B cell (primary cell): Measurements from ENCODE around the gene LRRC3. TPM values are rescaled to one million over a fixed set of nuclear protein-coding genes. Genes with fewer than 3 reads are reported as not detected.
A peak's percentile ranks its signal among the peaks of the same experiment; 100 is the strongest.

Experiments used
- ATAC-seq: fragments of 200-7000 bp; cut with Tn5 transposase; one replicate; pipeline ENCODE4 v1.10.0; 2021; ENCODE audit warnings: low read depth, mild to moderate bottlenecking, moderate number of reproducible peaks, moderate library complexity
- CTCF ChIA-PET: fragments of 350-600 bp; sonication (Branson Sonifier 250); formaldehyde crosslinking; loops from one replicate; lab custom pipeline; 2021; ENCODE audit warnings: antibody characterized with exemption, inconsistent platforms; lab: Charles Lee
- POLR2A ChIA-PET: fragments of 350-600 bp; sonication (Branson Sonifier 250); formaldehyde crosslinking; loops from one replicate; lab custom pipeline; 2021; ENCODE audit warnings: antibody characterized with exemption; lab: Charles Lee
- DNase-seq: peaks from one replicate; pipeline ENCODE4 v3.0.0; 2013
- H2AFZ ChIP-seq: 2 replicates; pipeline ENCODE4 v1.6.1; 2012; ENCODE audit warnings: mild to moderate bottlenecking, low read depth, low read length; ENCODE audit not compliant: insufficient read depth, poor library complexity, severe bottlenecking
- H3K27ac ChIP-seq, 2 donors: 1 replicate in 1 of 2; 2 replicates in 1 of 2; pipeline ENCODE4 v1.5.1; 2012 to 2013; ENCODE audit warnings: low read length in 2 of 2, mild to moderate bottlenecking in 2 of 2, moderate library complexity in 1 of 2
- H3K27me3 ChIP-seq, 4 experiments: fragments of 200-600 bp in 1 of 4; sonication (generic) in 1 of 4; replicated peaks in 1 of 4; 1 replicate in 2 of 4; 2 replicates in 2 of 4; pipeline versions ENCODE4 v1.6.1 to v1.7.0; 2013 to 2016; ENCODE audit warnings: low read length in 3 of 4, mild to moderate bottlenecking in 2 of 4, mixed read lengths in 1 of 4, moderate library complexity in 1 of 4; ENCODE audit not compliant: insufficient read depth in 4 of 4, control insufficient read depth in 3 of 4; ENCODE audit errors: control extremely low read depth in 1 of 4
- H3K36me3 ChIP-seq, 2 experiments: replicated peaks in 1 of 2; 1 replicate in 1 of 2; 2 replicates in 1 of 2; pipeline versions ENCODE4 v1.6.1 to v1.7.1; 2013; ENCODE audit warnings: low read length in 1 of 2; ENCODE audit not compliant: insufficient read depth in 2 of 2, control insufficient read depth in 1 of 2; ENCODE audit errors: control extremely low read depth in 1 of 2, extremely low read depth in 1 of 2
- H3K4me1 ChIP-seq, 2 donors: fragments of 200-600 bp in 1 of 2; sonication (generic) in 1 of 2; 1 replicate in 1 of 2; 2 replicates in 1 of 2; pipeline versions ENCODE4 v1.5.1 to v1.6.1; 2013 to 2017; ENCODE audit warnings: low read length in 2 of 2; ENCODE audit not compliant: control insufficient read depth in 2 of 2, insufficient read depth in 2 of 2
- H3K4me2 ChIP-seq: replicated peaks from 2 replicates; pipeline ENCODE3; 2012; ENCODE audit warnings: mild to moderate bottlenecking, low read depth, low read length; ENCODE audit not compliant: poor library complexity, severe bottlenecking
- H3K4me3 ChIP-seq, 5 experiments: fragments of 200-600 bp in 1 of 5; sonication (generic) in 1 of 5; 1 replicate in 3 of 5; 2 replicates in 2 of 5; pipeline versions ENCODE4 v1.5.1 to v1.7.0; 2011 to 2016; ENCODE audit warnings: low read length in 4 of 5, mild to moderate bottlenecking in 4 of 5, low read depth in 2 of 5, control low read depth in 1 of 5, moderate library complexity in 1 of 5; ENCODE audit not compliant: insufficient read depth in 1 of 5; ENCODE audit errors: control extremely low read depth in 1 of 5, extremely low read depth in 1 of 5
- H3K79me2 ChIP-seq: fragments of 200-600 bp; sonication (generic); one replicate; pipeline ENCODE4 v1.6.0; 2016; ENCODE audit warnings: low read length; ENCODE audit not compliant: control insufficient read depth, insufficient read depth
- H3K9ac ChIP-seq: fragments of 200-600 bp; sonication (generic); 2 replicates; pipeline ENCODE4 v1.6.1; 2017; ENCODE audit warnings: mild to moderate bottlenecking, low read length, moderate library complexity
- H3K9me3 ChIP-seq, 3 donors: one replicate each; pipeline versions ENCODE4 v1.6.1 to v1.7.1; 2013; ENCODE audit warnings: low read length in 2 of 3; ENCODE audit not compliant: control insufficient read depth in 2 of 3, insufficient read depth in 1 of 3; ENCODE audit errors: control extremely low read depth in 1 of 3
- H4K20me1 ChIP-seq: 2 replicates; pipeline ENCODE4 v1.6.0; 2012; ENCODE audit warnings: mild to moderate bottlenecking, low read length; ENCODE audit not compliant: insufficient read depth, control insufficient read depth, poor library complexity, severe bottlenecking
- H3K27ac Mint-ChIP-seq: one replicate; pipeline ENCODE4 v1.8.0; 2021; ENCODE audit warnings: mixed read lengths
- H3K27me3 Mint-ChIP-seq: one replicate; pipeline ENCODE4 v1.8.0; 2021; ENCODE audit warnings: mixed read lengths
- H3K4me1 Mint-ChIP-seq: one replicate; pipeline ENCODE4 v1.8.0; 2021; ENCODE audit warnings: mixed read lengths
- H3K4me3 Mint-ChIP-seq: one replicate; pipeline ENCODE4 v1.8.0; 2021; ENCODE audit warnings: mixed read lengths
- H3K9me3 Mint-ChIP-seq: one replicate; pipeline ENCODE4 v1.8.0; 2022; ENCODE audit warnings: mixed read lengths; ENCODE audit not compliant: insufficient read depth
- CTCF ChIP-seq: fragments of 200-600 bp; IDR thresholded peaks from one replicate; pipeline ENCODE4 v1.8.0; 2022; ENCODE audit warnings: antibody characterized with exemption, mild to moderate bottlenecking
- EZH2 ChIP-seq: IDR thresholded peaks from 2 replicates; pipeline ENCODE4 v1.6.1; 2012; ENCODE audit warnings: borderline replicate concordance, low read depth, mild to moderate bottlenecking, moderate library complexity, low read length; ENCODE audit not compliant: insufficient read depth, poor library complexity, severe bottlenecking
- WGBS: methylation state at CpG from one replicate; pipeline ENCODE4 v1.1.5; 2013; ENCODE audit warnings: missing lambda C conversion rate; ENCODE audit not compliant: insufficient coverage; 5-methylcytosine and 5-hydroxymethylcytosine counted together
- intact Hi-C: fragments of 100-400 bp; cut with micrococcal nuclease; formaldehyde crosslinking; loops from one replicate; pipeline ENCODE4 v1.10.0; 2022
- polyA plus RNA-seq: library from polyadenylated mRNA; depleted of rRNA; stranded (reverse); fragments of >200 nt; gene quantifications from 2 replicates; pipeline ENCODE4 v1.2.3, GENCODE V29; 2012
- total RNA-seq, 2 donors: library from RNA; stranded (reverse); fragments of 120-200 nt in 1 of 2; gene quantifications; 1 replicate in 1 of 2; 2 replicates in 1 of 2; pipeline versions ENCODE4 v1.2.3 to v1.2.4, GENCODE V29; 2013 to 2022

Gene LRRC3
- total and polyA plus RNA-seq, 2 donors (not counting 1 experiment from before 2014, with no cell fraction given), result 0.46 to 3.3 TPM

GRCh38 chr21:44421901-44422840 lies 33.1 kb upstream of the LRRC3 start:
- no peaks in the 10 kb centered on the region for H4K20me1 ChIP-seq
- H3K36me3 ChIP-seq, result peaks cover 0 to 16% of the 10 kb centered on the region in 2 experiments
- DNase-seq (no peak), ATAC-seq (no peak)
- H3K4me2 ChIP-seq, result no peak overlapping the region
- no peak overlapping the region for H2AFZ ChIP-seq
- WGBS, result 93% methylated on average over 14 of the region's 26 CpGs
- H3K9me3 ChIP-seq, result peaks cover 0 to 6% (median 0%) of the 10 kb centered on the region in 3 donors
- Mint-ChIP-seq H3K4me3 (no peak overlapping the region), H3K27me3 (no peaks in the 10 kb centered on the region), H3K9me3 (no peaks in the 10 kb centered on the region), H3K4me1 (peaks cover 7% of the 10 kb centered on the region), H3K27ac (no peak overlapping the region)
- intact Hi-C loops, result no loop called here
- ChIA-PET CTCF (interaction anchor here (0.5 to 0.6 kb wide), 2 partner anchors 446 to 1494 kb away, joined by 3 read pairs; no protein-coding TSS in a partner anchor), POLR2A (no interaction called here)
- H3K79me2 ChIP-seq, result peaks cover 10% of the 10 kb centered on the region
- H3K4me1 ChIP-seq, result peaks cover 3 to 18% of the 10 kb centered on the region in 2 donors
- H3K4me3 ChIP-seq, result no peak overlapping the region
- no peak overlapping the region for H3K9ac ChIP-seq
- H3K27me3 ChIP-seq, result no peaks in the 10 kb centered on the region
- H3K27ac ChIP-seq, result no peak overlapping the region
- TF ChIP-seq EZH2 (no peak), CTCF (no peak)

- ATAC-seq, result peak; percentile 57
- H3K79me2 ChIP-seq, result peaks cover 10% of the 10 kb centered on the region
- H3K9me3 ChIP-seq, result peaks cover 0 to 11% (median 4%) of the 10 kb centered on the region in 3 donors
- peak; percentile 31 for DNase-seq
- H3K4me3 ChIP-seq, result no peak overlapping the region
- H3K36me3 ChIP-seq, result peaks cover 0 to 11% of the 10 kb centered on the region in 2 experiments
- ChIA-PET POLR2A (no interaction called here), CTCF (no interaction called here)
- TF ChIP-seq CTCF (no peak), EZH2 (no peak)
- H3K4me2 ChIP-seq, result peak overlapping the region; percentile 34
- H3K9ac ChIP-seq, result no peak overlapping the region
- Mint-ChIP-seq H3K27me3 (no peaks in the 10 kb centered on the region), H3K9me3 (no peaks in the 10 kb centered on the region), H3K4me1 (peaks cover 7% of the 10 kb centered on the region), H3K27ac (peak overlapping the region; percentile 50), H3K4me3 (peak overlapping the region; percentile 14)
- peak overlapping the region; percentile 44 for H2AFZ ChIP-seq
- H4K20me1 ChIP-seq, result no peaks in the 10 kb centered on the region
- H3K4me1 ChIP-seq, result peaks cover 3 to 18% of the 10 kb centered on the region in 2 donors
- no peak overlapping the region for H3K27ac ChIP-seq
- intact Hi-C loops, result no loop called here
- no peaks in the 10 kb centered on the region for H3K27me3 ChIP-seq
- 58% methylated on average over 9 of the region's 12 CpGs for WGBS
Observed at GRCh38 chr21:44423312-44423821, 31.9 kb upstream of the LRRC3 start.
